Measurements from ENCODE around the gene EPS15. TPM values are rescaled to one million over a fixed set of nuclear protein-coding genes. Genes with fewer than 3 reads are reported as not detected.

Gene EPS15
- total and polyA plus RNA-seq, 9 of the 15 experiments (the other 6 are each of a cell fraction or from before 2014, with no cell fraction given), result 23.1 to 69.0 (median 41.7) TPM

DNA sequence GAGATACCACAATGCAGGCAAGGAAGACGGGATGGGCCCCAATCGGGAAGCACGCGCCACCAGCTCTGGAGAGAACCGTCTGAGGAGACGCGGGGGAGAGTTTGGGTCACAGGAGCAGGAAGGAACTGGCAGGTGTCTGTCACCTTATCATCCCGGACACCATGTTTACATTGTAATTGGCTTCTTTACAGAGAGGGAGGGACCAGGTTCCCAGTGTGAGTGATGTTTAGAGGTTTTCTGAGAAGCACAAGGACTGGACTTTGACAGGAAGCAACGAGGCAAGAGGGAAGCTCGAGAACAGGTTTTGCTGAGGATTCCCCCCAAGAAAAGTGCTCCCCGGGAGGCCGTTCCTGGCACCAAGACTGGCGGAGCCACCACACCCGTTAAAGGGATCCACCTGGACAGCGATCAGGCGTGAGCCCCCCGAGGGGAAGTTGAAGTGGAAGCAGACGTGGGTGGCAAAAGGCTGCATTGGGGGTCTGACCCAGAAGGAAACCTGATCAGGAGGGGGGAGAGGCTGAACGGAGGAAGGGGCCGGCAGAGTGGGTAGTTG, 957 bp downstream of the EPS15 start (continued):
- TF ChIP-seq, protein P1, sequence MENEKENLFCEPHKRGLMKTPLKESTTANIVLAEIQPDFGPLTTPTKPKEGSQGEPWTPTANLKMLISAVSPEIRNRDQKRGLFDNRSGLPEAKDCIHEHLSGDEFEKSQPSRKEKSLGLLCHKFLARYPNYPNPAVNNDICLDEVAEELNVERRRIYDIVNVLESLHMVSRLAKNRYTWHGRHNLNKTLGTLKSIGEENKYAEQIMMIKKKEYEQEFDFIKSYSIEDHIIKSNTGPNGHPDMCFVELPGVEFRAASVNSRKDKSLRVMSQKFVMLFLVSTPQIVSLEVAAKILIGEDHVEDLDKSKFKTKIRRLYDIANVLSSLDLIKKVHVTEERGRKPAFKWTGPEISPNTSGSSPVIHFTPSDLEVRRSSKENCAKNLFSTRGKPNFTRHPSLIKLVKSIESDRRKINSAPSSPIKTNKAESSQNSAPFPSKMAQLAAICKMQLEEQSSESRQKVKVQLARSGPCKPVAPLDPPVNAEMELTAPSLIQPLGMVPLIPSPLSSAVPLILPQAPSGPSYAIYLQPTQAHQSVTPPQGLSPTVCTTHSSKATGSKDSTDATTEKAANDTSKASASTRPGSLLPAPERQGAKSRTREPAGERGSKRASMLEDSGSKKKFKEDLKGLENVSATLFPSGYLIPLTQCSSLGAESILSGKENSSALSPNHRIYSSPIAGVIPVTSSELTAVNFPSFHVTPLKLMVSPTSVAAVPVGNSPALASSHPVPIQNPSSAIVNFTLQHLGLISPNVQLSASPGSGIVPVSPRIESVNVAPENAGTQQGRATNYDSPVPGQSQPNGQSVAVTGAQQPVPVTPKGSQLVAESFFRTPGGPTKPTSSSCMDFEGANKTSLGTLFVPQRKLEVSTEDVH (IDR thresholded peaks at IDR 0.05; ENCODE audit: low read depth, partially characterized antibody), result peak; percentile 14
- TF ChIP-seq IRF2 (CRISPR knock-in tag; IDR thresholded peaks at IDR 0.05), result no peak
- 0 out of 2 replicates have a peak, but pooled peaks have one; percentile 22 for TF ChIP-seq FOXP4 (CRISPR knock-in tag; IDR thresholded peaks at IDR 0.05; ENCODE audit: borderline replicate concordance)
- peak; percentile 33; the same call in 1 of the 2 replicates for TF ChIP-seq GABPB1 (CRISPR knock-in tag; IDR thresholded peaks at IDR 0.05)
- peak; percentile 98 for TF ChIP-seq PKNOX1 (IDR thresholded peaks at IDR 0.05)
- no peak for TF ChIP-seq WHSC1 (IDR thresholded peaks at IDR 0.05; ENCODE audit: low read length)
- TF ChIP-seq HNRNPH1 (optimal IDR thresholded peaks at IDR 0.05; ENCODE audit: low read depth, low read length), result no peak
- TF ChIP-seq, protein P2, sequence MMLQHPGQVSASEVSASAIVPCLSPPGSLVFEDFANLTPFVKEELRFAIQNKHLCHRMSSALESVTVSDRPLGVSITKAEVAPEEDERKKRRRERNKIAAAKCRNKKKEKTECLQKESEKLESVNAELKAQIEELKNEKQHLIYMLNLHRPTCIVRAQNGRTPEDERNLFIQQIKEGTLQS (IDR thresholded peaks at IDR 0.05), result peak; percentile 23; the same call in 1 of the 2 replicates
- TF ChIP-seq, protein P2 (CRISPR knock-in tag; conservative IDR thresholded peaks at IDR 0.05), result peak; percentile 8; the same call in 1 of the 2 replicates
- peak; percentile 93 for TF ChIP-seq NFRKB (IDR thresholded peaks at IDR 0.05; ENCODE audit: low read depth)
- no peak for TF ChIP-seq FOXP1 (CRISPR knock-in tag; IDR thresholded peaks at IDR 0.05)
- peak; percentile 90 for TF ChIP-seq LEF1 (IDR thresholded peaks at IDR 0.05)
- TF ChIP-seq ZNF232 (CRISPR knock-in tag; IDR thresholded peaks at IDR 0.05), result 0 out of 2 replicates have a peak, but pooled peaks have one; percentile 48
- TF ChIP-seq, protein P3, sequence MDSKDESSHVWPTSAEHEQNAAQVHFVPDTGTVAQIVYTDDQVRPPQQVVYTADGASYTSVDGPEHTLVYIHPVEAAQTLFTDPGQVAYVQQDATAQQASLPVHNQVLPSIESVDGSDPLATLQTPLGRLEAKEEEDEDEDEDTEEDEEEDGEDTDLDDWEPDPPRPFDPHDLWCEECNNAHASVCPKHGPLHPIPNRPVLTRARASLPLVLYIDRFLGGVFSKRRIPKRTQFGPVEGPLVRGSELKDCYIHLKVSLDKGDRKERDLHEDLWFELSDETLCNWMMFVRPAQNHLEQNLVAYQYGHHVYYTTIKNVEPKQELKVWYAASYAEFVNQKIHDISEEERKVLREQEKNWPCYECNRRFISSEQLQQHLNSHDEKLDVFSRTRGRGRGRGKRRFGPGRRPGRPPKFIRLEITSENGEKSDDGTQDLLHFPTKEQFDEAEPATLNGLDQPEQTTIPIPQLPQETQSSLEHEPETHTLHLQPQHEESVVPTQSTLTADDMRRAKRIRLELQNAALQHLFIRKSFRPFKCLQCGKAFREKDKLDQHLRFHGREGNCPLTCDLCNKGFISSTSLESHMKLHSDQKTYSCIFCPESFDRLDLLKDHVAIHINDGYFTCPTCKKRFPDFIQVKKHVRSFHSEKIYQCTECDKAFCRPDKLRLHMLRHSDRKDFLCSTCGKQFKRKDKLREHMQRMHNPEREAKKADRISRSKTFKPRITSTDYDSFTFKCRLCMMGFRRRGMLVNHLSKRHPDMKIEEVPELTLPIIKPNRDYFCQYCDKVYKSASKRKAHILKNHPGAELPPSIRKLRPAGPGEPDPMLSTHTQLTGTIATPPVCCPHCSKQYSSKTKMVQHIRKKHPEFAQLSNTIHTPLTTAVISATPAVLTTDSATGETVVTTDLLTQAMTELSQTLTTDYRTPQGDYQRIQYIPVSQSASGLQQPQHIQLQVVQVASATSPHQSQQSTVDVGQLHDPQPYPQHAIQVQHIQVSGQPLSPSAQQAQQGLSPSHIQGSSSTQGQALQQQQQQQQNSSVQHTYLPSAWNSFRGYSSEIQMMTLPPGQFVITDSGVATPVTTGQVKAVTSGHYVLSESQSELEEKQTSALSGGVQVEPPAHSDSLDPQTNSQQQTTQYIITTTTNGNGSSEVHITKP (IDR thresholded peaks at IDR 0.05; ENCODE audit: partially characterized antibody), result peak; percentile 0
- TF ChIP-seq FOXJ3 (CRISPR knock-in tag; IDR thresholded peaks at IDR 0.05), result no peak
- 0 out of 2 replicates have a peak, but pooled peaks have one; percentile 10 for TF ChIP-seq DIDO1 (tag; IDR thresholded peaks at IDR 0.05; ENCODE audit: low read depth)

All from K562 (cell line).